ENCODE measurements around the gene PPP1R9A. TPM values are rescaled to one million over a fixed set of nuclear protein-coding genes. Genes with fewer than 3 reads are reported as not detected.

The PPP1R9A gene
- total RNA-seq, 1 donor from 2014 or later: 4.6 TPM

DNA sequence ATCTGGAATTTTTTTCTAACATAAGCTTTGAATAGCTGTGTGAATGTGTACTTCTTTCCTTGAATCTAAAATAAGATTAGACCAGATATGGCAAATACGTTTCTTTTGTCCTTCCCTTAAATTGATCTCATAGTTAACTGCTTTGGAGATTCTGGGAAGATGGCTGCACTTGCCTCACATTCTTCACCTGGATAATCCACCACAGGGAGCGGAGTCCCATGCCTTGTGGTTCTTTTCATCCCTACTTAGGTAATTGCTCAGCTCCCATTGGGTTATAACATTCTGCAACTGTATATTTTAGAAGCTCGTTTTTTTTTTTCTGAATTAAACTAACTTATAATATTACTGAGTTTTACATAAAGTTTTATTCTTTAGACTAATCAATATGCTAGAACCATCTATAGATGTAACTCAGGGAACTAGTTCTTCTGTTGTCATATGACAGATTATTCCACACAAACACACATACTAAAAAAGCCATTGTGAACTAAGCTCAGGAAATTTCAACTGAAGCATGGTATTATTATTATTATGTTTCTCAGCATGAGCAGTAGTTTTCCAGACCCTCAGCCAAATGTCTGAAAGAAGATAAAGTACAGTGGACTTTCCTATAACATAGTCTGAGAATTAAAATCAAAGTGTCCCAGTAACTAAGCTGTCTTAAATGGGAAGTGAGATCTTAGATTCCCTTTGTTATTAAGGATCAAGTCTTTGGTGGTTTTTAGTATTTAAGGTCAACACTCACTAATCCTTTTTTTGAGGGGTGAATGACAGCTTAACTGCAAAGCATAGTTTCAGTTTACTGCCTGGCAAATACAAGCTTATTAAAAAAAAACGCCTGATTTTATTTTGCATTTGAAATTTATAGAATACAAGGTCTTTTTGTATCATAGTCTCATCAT, 182.3 kb downstream of the PPP1R9A start:
- DNase-seq (ENCODE audit: extremely low read depth, low read depth, low spot score): no peak

- no peak for DNase-seq (ENCODE audit: extremely low read depth, low read depth, low spot score)
Measured at GRCh38 chr7:95092324-95092723, 184.9 kb downstream of the PPP1R9A start.

DNA sequence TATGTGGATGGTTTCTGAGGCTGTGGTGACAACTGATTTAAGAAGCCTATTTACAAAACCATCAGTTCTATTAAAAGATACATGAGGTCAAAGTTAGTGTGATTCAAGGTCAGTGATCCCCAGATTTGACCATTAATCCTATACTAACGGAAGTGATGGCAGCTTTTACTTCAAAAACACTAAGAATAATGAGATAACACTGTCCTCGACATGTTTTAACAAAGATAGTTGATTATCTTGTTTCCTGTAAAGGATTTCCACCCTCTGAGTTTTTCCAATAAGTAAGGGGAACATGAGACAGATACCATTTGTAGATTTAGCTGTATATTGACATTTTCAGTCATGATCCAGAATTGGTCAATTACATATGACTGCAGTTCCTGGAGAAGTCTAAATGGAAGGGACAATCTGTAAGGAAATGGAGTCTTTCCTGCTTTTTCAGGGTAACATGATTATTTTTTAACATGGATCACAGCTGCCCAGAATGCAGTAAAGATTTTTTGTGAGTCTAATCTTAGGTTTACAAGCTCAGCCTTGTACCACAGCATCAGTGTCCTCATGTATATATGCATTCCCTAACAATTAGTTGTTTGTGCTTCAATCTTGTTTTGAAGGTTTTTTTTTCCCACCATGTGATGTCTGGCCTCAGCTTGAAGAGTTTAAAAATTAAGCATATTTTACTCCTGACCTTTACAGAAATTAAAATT, 188.0 kb downstream of the PPP1R9A start:
- no peak for DNase-seq (ENCODE audit: extremely low read depth, low read depth, low spot score)

DNA sequence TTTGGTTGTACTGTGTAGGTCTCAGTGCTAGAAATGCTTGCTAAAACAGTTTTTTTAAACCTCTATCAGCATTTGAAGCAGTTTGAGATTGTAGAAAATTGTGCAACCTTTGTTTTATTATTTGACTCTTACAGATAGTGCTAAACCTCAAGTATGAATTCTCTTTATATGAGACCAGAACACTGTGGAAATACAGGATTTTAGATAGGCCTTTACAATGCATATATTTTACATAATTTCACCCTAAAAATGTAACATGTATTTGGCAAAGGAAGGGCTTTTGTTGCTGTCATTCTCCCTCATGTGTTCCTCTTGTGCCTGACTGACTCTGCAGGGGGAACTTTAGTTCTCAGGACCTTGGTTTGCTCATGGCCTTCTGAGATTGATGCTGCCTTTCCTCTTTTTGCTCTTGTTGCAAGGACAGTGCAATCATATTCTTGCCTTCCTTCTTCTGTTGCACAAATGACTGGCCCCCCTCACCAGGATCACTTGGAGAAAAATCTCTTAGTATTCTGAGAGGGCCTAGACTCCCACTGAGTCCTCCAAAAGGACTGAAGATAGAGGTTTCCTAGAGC, 188.7 kb downstream of the PPP1R9A start:
- no peak for DNase-seq (ENCODE audit: extremely low read depth, low read depth, low spot score)

DNA sequence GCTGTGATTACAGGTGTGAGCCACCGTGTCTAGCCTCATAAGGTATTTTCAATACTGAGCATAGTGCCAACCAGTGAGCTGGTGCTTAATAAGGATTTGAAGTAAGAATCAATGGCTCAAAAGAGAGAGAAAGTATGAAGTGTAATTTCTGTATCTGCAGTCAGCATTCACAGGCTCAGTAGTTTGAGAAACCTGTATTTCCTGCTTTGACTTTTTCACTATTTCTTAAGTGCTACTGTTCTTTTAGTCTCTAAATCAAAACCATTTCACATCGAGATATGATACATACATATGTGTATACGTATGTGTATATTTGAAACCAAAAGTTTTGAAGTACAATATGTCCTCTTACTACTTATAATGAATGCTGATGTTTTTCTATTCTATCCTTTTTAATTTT, 189.9 kb downstream of the PPP1R9A start:
- no peak for DNase-seq (ENCODE audit: extremely low read depth, low read depth, low spot score)

DNA sequence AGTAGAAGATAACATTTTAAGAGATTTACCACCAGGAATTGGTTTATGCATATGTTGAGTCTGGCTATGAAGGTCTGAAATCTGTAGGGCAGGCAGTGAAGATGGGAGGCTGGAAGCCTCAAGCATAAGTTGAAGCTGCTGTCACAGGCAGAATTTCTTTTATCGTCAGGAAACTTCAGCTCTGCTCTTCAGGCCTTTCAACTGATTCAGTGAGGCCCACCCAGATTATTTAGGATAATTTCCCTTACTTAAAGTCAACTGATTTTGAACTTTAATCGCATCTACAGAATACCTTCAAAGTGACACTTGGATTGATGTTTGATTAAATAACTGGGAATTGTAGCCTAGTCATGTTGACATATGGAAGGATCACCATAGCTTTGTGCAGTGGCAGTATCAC, 190.5 kb downstream of the PPP1R9A start:
- DNase-seq (ENCODE audit: extremely low read depth, low read depth, low spot score): no peak

DNA sequence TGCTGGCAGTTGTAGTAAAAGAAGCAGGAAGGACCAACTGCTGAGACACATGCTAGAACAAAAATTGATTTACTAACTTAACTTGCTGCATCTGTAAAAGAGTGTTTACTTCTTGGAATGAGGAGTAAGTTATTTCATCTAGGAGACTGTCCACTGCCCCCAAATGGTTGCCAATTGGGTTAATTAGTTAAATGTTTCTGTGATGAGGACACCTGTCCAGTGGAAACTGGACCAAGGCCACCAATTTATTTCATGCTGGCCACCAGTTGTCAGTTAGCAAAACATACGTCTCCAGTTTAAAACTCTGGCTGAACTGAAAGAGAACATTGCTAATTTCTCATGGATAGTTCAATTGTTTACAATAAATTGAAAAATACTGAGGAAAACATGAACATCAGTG, 191.7 kb downstream of the PPP1R9A start:
- DNase-seq (ENCODE audit: extremely low read depth, low read depth, low spot score): no peak

- no peak for DNase-seq (ENCODE audit: extremely low read depth, low read depth, low spot score)
Measured at GRCh38 chr7:95101422-95101821, 194.0 kb downstream of the PPP1R9A start.

DNA sequence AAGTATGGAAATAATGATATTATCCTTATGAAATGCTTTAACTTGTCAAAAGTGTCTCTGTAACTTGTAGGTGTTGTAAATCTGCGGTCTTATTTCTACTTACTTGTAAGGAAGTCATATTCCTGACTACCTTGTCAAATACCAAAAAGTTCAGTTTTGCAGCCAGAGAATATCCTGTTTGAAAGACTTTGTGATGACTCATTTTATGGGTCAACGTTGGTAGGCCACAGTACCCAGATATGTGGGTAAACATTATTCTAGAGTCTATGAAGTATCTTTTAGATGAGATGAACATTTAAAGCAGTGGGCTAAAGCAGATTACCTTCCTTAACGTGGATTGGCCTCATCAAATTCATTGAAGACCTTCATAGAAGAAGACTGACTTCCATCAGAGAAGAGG, 195.3 kb downstream of the PPP1R9A start:
- DNase-seq (ENCODE audit: extremely low read depth, low read depth, low spot score): no peak

DNA sequence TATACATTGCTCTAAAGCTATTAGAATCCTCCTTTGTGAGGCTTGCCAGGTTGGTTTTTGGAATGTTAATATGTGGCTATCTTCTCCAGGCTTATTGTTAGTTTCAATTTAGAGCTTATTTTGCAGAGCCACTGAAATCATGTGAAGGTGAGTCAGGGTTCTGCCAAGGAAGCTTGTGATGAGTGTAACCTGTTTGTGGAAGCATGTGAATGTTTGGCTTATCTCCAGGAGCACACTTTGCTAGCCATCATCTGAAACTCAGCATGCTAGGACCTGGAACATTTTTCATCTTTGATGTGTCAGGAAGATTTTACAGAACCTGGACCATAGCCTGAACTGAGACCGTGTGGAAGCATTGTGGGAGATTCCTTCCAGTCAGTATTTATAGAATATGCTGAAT, 197.3 kb downstream of the PPP1R9A start:
- no peak for DNase-seq (ENCODE audit: extremely low read depth, low read depth, low spot score)

DNA sequence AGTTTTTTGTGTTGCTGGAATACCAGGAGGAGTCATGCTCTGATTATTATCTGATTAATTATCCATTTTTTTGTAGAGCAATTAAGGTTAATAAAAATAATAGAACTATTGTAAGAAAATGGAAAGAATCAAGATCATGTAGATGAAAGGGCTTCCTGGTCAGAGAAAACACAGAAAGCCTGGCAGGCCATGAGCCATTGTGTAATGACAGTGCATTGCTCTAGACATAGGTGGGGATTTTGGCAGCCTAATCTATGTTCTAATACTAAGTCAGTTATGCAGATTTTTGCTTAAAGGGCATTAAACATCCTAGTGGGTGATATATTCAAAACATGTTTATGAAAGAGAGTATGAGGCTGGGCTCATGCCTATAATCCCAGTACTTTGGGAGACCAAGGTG, 198.2 kb downstream of the PPP1R9A start:
- no peak for DNase-seq (ENCODE audit: extremely low read depth, low read depth, low spot score)

- DNase-seq (ENCODE audit: extremely low read depth, low read depth, low spot score): no peak
Measured at GRCh38 chr7:95106401-95106800, 199.0 kb downstream of the PPP1R9A start.

GRCh38 chr7:95110707-95111106, 203.3 kb downstream of the PPP1R9A start:
- DNase-seq (ENCODE audit: extremely low read depth, low read depth, low spot score): no peak

GRCh38 chr7:95113590-95113989, 206.2 kb downstream of the PPP1R9A start:
- no peak for DNase-seq (ENCODE audit: extremely low read depth, low read depth, low spot score)

DNA sequence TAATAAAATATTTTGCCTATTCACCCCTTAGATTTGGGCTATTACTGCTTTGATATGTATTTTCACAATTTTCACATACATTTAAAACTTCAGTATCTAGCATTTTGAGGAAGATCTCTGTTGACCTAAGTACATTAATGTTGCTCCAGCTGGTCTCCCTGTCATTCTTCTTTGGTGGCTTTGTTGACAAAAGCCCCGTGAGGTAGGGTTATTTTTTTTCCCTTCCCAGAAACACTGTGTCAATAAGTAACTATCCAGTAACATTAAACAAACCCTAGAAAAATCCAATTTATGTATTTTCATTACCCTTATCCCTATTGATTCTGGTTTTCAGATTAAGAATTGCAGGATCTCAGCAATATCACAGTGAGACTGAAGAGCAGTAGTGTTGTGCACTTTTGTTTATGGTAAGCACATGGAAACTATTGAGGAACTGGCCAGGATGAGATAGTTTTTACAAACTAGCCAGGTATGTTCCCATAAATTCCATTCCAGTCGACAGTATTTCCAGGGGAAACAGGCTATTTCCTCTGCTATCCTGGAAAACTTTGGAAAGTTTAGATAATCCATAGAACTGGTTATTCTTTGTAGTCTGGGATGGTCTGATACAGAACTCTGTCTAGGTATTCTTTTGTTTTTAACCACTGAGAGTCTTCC, 218.8 kb downstream of the PPP1R9A start:
- DNase-seq (ENCODE audit: extremely low read depth, low read depth, low spot score): no peak

- DNase-seq (ENCODE audit: extremely low read depth, low read depth, low spot score): no peak
Measured at GRCh38 chr7:95132500-95132899, 225.1 kb downstream of the PPP1R9A start.

DNA sequence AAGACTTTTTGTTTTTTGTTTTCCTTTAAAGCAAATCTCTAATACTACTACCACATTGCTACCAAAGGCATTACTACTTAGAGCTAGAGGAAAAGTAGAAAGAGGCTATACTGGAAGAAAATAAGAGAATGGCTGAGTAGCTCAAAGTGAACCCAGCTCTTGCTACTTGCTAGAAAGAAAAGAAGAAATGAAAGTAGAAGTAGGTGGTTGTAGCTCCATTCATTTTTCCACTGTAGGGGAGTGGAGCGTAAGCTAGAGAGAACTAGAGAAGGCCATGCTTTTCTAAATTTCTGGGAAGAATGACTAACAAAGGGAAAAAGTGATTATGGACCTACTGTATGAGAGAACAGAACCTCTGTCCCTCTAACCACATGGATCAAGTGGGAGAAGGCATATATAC, 232.5 kb downstream of the PPP1R9A start:
- no peak for DNase-seq (ENCODE audit: extremely low read depth, low read depth, low spot score)

DNA sequence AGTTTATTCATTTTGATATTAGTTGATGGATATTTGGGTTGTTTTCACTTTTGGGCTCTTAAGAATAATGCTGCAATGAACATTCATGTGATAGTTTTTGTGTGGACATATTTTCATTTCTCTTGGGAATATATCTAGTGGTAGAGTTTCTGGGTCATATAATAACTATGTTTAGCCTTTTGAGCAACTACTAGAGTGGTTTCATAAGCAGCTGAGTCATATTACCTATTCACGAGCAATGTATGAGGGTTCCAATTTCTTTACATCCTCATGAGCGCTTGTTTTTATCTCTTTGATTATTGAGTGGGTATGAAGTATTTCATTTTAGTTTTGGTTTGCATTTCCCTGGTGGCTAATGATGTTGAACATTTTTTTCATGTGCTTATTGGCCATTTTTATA, 234.4 kb downstream of the PPP1R9A start:
- DNase-seq (ENCODE audit: extremely low read depth, low read depth, low spot score): no peak

- no peak for DNase-seq (ENCODE audit: extremely low read depth, low read depth, low spot score)
Measured at GRCh38 chr7:95144256-95144655, 236.9 kb downstream of the PPP1R9A start.

- no peak for DNase-seq (ENCODE audit: extremely low read depth, low read depth, low spot score)
Measured at GRCh38 chr7:95155965-95156364, 248.6 kb downstream of the PPP1R9A start.

GRCh38 chr7:95157381-95157780, 250.0 kb downstream of the PPP1R9A start:
- no peak for DNase-seq (ENCODE audit: extremely low read depth, low read depth, low spot score)
